ENCODE results near the gene MYO15A. TPM values are rescaled to one million over a fixed set of nuclear protein-coding genes. Genes with fewer than 3 reads are reported as not detected.

The MYO15A gene
- total RNA-seq, 8 experiments from 2014 or later, result 0.14 to 4.9 (median 1.2) TPM

DNA sequence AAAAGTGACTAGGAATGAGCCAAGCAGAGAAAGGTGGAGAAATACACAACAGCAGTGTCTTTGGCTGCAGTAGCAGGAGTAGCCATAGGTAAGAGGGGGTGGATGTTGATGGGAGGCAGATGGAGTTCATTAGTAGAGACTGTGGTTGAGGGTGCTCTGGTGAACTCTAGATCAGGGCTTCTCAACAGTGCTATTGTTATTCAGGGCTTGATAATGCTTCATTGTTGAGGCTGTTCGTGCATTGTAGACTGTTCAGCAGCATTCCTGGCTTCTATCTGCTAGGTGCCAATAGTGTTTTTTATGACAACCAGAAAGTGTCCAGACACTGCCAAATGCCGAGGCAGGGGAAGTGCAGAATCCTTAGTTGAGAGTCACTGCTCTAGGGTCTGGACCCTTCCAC lies 78.7 kb downstream of the MYO15A start:
- in situ Hi-C loops (cut with MboI; ENCODE audit: low pct_unique_long_range_greater_than_20kb in 2 of 9, low sequenced_read_pairs in 9 of 9, unreplicated experiment in 9 of 9), result no loop called here
- Histone ChIP-seq H3K4me3 (peak overlapping the region; percentile 48 to 73 (median 64)), H3K27ac (no peak overlapping the region), H3K4me1 (replicated peaks in 1 of 2) (peaks cover 38 to 44% of the 10 kb centered on the region in 2 donors)
- ATAC-seq (replicated peaks in 6 of 8), result no peak
- WGBS, 10 experiments, result 0 to 50% (median 26%) methylated on average over 1 to 2 of the region's 2 CpGs; no CpG with 5 or more reads in 6 of the 10 experiments

DNA sequence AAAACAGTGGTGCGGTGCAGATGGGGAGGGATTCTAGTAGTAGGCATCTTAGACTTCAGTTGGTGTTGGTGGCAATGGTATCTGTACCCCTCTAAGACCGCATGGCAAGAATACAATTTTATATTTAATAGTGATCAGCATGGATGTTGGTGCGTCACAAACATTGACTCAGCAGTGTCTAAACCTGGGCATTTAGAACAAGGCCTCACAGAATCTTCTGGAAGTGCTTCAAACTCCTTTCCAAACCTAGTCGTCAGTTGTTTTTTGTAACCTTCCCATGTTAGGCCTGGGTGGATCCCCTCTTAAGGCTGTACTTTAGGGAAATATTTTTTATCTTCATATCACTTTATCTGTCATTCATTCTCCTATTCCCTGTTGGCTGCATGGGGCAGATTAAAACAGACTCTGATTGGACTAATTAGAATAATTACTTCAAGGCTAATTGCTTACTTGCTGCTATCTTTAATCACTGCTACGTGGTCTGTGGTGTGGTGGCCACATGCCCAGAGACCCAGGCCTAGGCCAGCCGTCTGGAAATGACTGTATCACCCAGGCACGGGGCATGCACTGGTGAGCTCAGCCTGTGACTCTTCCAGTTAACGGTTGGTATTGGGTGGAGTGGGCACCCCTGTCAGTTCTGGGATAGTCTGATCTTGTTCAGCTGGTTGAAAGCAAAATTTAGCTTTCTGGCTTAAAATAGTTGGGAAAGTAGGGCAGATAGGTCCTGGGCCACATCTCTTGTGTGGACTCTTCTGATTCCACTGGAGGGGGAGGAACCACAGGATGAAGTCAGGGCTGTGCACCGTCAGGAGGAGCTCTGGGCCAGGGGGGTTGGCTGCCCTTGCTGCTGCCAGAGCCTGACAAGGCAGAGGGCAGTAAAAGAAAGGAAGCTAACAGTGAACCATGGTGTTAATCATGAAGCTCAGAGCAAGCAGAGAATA lies 79.5 kb downstream of the MYO15A start:
- peak in 1 of 8 experiments; percentile 1 for ATAC-seq (replicated peaks in 6 of 8)
- Histone ChIP-seq H3K4me1 (replicated peaks in 1 of 2) (peaks cover 36 to 41% of the 10 kb centered on the region in 2 donors), H3K4me3 (peak overlapping the region; percentile 48 to 73 (median 64)), H3K27ac (no peak overlapping the region)
- 9 to 100% (median 83%) methylated on average over 1 to 8 of the region's 9 CpGs for WGBS, 10 experiments
- in situ Hi-C loops (cut with MboI; ENCODE audit: low pct_unique_long_range_greater_than_20kb in 2 of 9, low sequenced_read_pairs in 9 of 9, unreplicated experiment in 9 of 9), result no loop called here

DNA sequence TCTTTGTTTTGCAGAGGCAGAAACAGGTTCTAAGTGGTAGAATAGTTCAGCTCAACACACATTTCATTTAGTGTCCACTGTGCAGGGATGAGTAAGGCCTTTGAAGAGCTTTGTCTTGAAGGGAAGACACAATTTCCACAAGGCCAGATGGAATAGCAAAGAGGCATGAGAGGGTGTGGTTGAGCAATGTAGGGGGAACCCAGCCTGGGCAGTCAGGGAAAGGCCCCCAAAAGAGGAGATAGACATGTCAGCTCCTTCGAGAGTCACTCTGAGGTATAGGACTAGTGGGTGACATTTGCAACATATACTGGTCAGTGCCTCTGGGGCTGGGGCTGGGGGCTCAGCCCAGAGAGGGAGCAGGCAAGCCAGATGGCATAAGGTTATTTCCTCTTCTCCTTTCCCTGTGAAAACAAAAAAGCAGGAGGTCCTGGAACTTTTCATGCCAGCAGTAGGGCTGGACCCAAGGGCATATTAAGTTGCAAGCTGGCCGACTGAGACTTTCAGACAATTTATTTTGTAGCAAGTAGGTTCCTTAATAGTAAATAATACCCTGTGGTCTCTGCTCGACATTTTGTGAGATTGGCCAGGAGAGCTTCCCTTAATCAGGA lies 82.2 kb downstream of the MYO15A start:
- Histone ChIP-seq H3K4me1 (replicated peaks in 1 of 2) (peaks cover 36 to 41% of the 10 kb centered on the region in 2 donors), H3K27ac (no peak overlapping the region), H3K4me3 (no peak overlapping the region)
- in situ Hi-C loops (cut with MboI; ENCODE audit: low pct_unique_long_range_greater_than_20kb in 2 of 9, low sequenced_read_pairs in 9 of 9, unreplicated experiment in 9 of 9), result no loop called here
- peak in 3 of 8 experiments; percentile 4 to 11 (median 7) for ATAC-seq (replicated peaks in 6 of 8)
- WGBS, 10 experiments, result 46 to 100% (median 90%) methylated on average over 1 to 3 of the region's 3 CpGs; no CpG with 5 or more reads in 2 of the 10 experiments

DNA sequence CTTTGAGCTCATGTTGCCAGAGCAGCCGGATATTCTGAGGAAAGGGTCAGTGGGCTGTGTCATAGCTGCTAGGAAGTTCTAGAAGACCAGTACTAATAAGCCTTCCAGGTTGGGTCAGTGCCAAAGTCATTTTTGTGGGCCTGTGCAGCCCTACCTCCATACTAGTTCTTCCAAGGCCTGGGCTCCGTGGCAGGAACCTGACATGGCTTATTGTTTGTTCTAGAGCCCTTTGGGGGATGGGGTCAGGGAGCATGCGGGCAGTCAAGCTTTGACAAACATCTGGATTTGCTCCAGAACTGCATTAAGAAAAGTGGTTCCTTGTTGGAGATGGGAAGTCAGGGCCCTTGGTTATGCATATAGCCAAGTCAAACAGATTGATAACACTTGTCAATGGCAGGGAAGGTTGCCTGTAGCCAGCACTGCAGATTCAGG lies 82.7 kb downstream of the MYO15A start:
- Histone ChIP-seq H3K4me1 (replicated peaks in 1 of 2) (peaks cover 36 to 41% of the 10 kb centered on the region in 2 donors), H3K4me3 (no peak overlapping the region), H3K27ac (no peak overlapping the region)
- 40 to 100% (median 90%) methylated on average over 1 to 3 of the region's 3 CpGs; no CpG with 5 or more reads in 2 of the 10 experiments for WGBS, 10 experiments
- no peak for ATAC-seq (replicated peaks in 6 of 8)
- in situ Hi-C loops (cut with MboI; ENCODE audit: low pct_unique_long_range_greater_than_20kb in 2 of 9, low sequenced_read_pairs in 9 of 9, unreplicated experiment in 9 of 9), result no loop called here

DNA sequence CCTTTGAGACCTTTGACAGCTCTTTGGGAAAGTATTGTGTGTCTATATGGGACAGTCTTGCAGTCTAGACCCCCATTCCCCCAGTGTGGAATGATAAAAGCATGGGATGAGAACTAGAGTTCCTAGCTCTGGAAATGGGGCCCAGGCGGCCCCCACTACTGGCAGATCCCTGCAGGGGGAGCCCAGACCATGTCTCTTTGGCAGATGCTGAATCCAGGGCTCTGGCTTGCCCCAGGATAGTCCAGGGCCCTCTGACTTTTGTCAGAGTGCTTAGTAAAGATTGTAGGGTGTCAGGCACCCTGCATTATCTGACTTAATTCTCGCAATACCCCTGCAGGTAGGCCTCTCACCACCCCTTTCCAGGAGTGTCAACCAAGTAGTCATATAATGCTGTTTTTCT lies 83.4 kb downstream of the MYO15A start:
- in situ Hi-C loops (cut with MboI; ENCODE audit: low pct_unique_long_range_greater_than_20kb in 2 of 9, low sequenced_read_pairs in 9 of 9, unreplicated experiment in 9 of 9), result no loop called here
- peaks cover 32 to 41% of the 10 kb centered on the region in 2 donors for H3K4me1 ChIP-seq (replicated peaks in 1 of 2)
- no peak overlapping the region for H3K4me3 ChIP-seq
- peak in 6 of 8 experiments; percentile 5 to 43 (median 24) for ATAC-seq (replicated peaks in 6 of 8)
- H3K27ac ChIP-seq, result no peak overlapping the region
- 80 to 100% (median 100%) methylated on average over 1 of the region's 2 CpGs; no CpG with 5 or more reads in 5 of the 10 experiments for WGBS, 10 experiments

DNA sequence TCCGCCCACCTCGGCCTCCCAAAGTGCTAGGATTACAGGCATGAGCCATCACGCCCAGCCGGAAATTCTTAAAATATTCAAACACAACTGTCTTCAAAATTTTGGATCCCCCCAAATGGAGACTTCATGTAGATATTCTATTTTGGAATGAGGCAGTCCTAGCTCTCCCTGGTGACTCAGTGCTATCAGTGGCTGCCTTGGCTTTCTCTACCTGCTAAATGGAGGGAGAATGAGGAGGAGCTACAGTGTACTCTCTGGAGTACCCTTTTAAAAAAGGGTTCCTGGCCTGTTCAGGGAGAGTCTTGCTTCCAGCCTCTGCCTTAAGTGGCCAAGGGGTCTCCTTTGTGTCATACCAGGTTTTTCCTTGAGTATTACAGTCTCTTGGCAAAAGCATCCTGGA lies 85.8 kb downstream of the MYO15A start:
- H3K4me1 ChIP-seq (replicated peaks in 1 of 2), result peaks cover 13 to 22% of the 10 kb centered on the region in 2 donors
- 67 to 100% (median 80%) methylated on average over 1 to 2 of the region's 4 CpGs; no CpG with 5 or more reads in 7 of the 10 experiments for WGBS, 10 experiments
- in situ Hi-C loops (cut with MboI; ENCODE audit: low pct_unique_long_range_greater_than_20kb in 2 of 9, low sequenced_read_pairs in 9 of 9, unreplicated experiment in 9 of 9), result no loop called here
- H3K27ac ChIP-seq, result no peak overlapping the region
- no peak for ATAC-seq (replicated peaks in 6 of 8)
- H3K4me3 ChIP-seq, result no peak overlapping the region

DNA sequence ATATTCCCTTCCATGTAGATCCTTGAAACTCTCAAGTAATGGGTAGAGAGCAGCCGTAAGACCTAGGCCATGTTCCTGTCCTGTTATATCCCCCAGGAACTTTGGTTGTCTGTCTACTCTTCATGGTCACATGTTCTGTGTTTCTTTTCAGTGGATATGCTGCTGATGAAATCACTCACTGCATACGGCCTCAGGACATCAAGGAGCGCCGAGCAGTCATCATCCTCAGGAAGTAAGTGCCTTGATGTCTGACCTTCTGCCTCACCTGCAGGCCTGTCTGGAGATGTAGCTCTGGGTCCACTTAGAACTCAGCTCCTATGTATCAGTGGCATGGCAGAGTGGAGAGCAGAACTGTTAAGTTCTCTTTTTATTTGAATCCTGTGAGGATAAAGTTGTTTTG lies 86.2 kb downstream of the MYO15A start:
- Histone ChIP-seq H3K4me3 (no peak overlapping the region), H3K27ac (no peak overlapping the region), H3K4me1 (replicated peaks in 1 of 2) (peaks cover 9 to 18% of the 10 kb centered on the region in 2 donors)
- WGBS, 10 experiments, result 67 to 100% (median 90%) methylated on average over 1 to 4 of the region's 4 CpGs; no CpG with 5 or more reads in 3 of the 10 experiments
- in situ Hi-C loops (cut with MboI; ENCODE audit: low pct_unique_long_range_greater_than_20kb in 2 of 9, low sequenced_read_pairs in 9 of 9, unreplicated experiment in 9 of 9), result no loop called here
- ATAC-seq (replicated peaks in 6 of 8), result no peak

DNA sequence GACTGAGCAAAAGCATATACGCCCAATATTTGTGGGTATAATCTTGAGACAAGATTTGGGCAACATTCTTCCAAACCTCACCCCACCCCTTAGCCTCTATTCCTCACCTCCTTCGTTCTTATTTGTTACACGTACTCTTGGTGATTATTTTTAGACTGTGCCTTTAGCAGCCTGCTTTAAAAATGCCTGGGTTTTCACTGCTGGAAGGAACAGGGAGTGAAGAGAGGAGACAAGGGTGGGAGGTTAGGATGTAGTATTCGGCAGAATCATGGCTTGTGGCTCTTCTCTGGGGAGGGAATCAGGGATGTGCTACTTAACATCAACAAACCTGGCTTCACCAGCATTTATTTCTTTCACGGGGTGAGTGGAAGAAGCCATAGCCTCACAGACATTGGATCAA lies 86.7 kb downstream of the MYO15A start:
- in situ Hi-C loops (cut with MboI; ENCODE audit: low pct_unique_long_range_greater_than_20kb in 2 of 9, low sequenced_read_pairs in 9 of 9, unreplicated experiment in 9 of 9), result no loop called here
- Histone ChIP-seq H3K4me3 (no peak overlapping the region), H3K4me1 (replicated peaks in 1 of 2) (peaks cover 7 to 13% of the 10 kb centered on the region in 2 donors), H3K27ac (no peak overlapping the region)
- 77 to 100% (median 93%) methylated on average over 1 to 5 of the region's 5 CpGs; no CpG with 5 or more reads in 1 of the 10 experiments for WGBS, 10 experiments
- no peak for ATAC-seq (replicated peaks in 6 of 8)

DNA sequence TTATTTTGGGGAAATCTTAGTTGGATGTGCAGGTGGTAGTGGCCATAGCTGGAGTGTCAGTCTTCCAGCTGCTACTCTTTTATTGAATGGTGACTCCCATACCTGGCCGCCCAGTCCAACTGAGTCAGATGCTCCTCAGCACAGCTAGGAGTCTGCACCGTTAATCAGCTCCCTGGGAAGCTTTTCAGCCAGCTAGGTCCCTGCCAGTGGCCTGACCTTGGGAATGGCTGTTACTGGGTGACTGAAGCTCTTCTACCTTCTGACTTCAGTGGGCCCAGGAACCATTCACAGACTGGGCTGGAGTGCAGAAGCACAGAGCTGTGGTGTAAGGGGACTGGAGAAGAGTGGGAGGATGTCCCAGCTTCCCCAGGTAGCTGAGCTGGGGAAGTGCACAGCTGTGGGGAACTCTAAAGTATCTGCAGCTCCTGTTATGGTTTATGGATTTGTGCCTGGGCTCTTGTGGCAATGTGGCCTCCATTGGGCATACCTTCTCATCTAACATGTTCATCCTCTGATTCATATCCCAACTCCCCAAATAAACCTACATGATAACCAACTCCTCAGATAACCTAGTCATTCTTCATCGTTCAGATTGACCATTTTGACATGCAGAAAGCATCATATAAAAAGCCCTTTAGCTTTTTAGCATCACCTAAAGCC lies 89.1 kb downstream of the MYO15A start:
- Histone ChIP-seq H3K4me3 (no peak overlapping the region), H3K4me1 (replicated peaks in 1 of 2) (no peaks in the 10 kb centered on the region), H3K27ac (no peak overlapping the region)
- 80 to 100% (median 100%) methylated on average over 1 to 3 of the region's 3 CpGs; no CpG with 5 or more reads in 4 of the 10 experiments for WGBS, 10 experiments
- ATAC-seq (replicated peaks in 6 of 8), result no peak
- in situ Hi-C loops (cut with MboI; ENCODE audit: low pct_unique_long_range_greater_than_20kb in 2 of 9, low sequenced_read_pairs in 9 of 9, unreplicated experiment in 9 of 9), result no loop called here

DNA sequence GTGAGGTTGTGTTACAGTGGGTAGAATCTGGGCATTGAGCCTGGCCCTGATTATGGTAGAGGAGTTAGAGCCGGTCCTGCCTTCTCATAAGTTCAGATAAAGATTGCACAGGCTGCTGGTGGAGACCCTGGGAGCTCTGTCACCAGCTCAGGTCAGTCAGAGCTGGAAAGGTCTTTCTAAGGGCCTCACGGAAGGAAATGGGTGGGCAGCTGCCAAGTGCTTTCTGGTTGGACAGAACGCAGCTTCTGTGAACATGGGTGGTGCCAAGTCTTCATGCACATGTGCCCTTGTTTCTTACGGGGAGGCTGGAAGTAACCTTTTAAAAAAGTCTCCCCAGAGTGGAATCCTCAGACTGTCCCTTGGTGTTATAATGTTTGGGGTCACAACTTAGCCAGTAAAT lies 90.0 kb downstream of the MYO15A start:
- Histone ChIP-seq H3K4me1 (replicated peaks in 1 of 2) (no peaks in the 10 kb centered on the region), H3K27ac (no peak overlapping the region), H3K4me3 (no peak overlapping the region)
- in situ Hi-C loops (cut with MboI; ENCODE audit: low pct_unique_long_range_greater_than_20kb in 2 of 9, low sequenced_read_pairs in 9 of 9, unreplicated experiment in 9 of 9), result no loop called here
- 25 to 94% (median 80%) methylated on average over 1 to 4 of the region's 4 CpGs; no CpG with 5 or more reads in 4 of the 10 experiments for WGBS, 10 experiments
- peak in 1 of 8 experiments; percentile 23 for ATAC-seq (replicated peaks in 6 of 8)

DNA sequence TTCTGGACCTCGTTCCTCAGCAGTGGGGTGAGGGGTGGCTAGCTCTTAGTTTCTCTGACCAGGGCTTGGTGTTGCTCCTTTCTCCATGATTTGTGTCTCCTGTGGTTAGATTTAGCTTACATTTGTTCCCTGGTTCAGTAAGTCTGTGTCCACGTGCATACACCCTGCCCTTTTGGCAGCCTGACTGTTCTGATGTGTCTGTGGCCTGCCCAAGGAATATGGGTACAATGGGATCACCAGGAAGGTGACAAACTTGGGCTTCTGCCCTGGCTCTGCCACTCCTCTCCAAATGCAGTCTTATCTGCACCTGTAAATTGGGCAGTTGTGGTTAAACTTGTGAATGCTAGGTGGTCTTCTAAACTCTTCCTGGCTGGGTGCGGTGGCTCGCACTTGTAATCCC lies 92.6 kb downstream of the MYO15A start:
- no peak for ATAC-seq (replicated peaks in 6 of 8)
- Histone ChIP-seq H3K4me3 (no peak overlapping the region), H3K4me1 (replicated peaks in 1 of 2) (no peaks in the 10 kb centered on the region), H3K27ac (no peak overlapping the region)
- in situ Hi-C loops (cut with MboI; ENCODE audit: low pct_unique_long_range_greater_than_20kb in 2 of 9, low sequenced_read_pairs in 9 of 9, unreplicated experiment in 9 of 9), result no loop called here
- WGBS, 10 experiments, result 80 to 100% (median 98%) methylated on average over 1 to 4 of the region's 4 CpGs; no CpG with 5 or more reads in 6 of the 10 experiments

DNA sequence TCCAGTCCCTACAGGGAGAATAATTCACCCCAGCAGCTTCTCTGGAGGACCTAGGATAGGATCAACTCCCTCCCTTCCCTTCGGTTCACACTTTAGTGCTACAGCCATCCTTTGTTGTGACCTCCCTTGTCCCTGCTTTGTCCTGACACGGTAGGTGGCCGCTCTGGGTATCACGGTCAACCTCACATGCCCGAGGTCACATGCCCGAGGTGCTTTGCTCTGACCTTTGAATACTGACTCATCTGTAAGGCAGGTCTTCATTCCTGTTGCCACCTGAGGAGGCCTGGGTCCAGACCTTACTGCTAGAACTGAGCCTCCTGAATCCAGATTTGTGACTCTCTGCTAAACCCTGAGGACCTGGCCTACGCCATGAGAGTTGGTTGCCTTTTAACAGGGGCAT lies 94.8 kb downstream of the MYO15A start:
- Histone ChIP-seq H3K27ac (no peak overlapping the region), H3K4me1 (replicated peaks in 1 of 2) (no peaks in the 10 kb centered on the region), H3K4me3 (no peak overlapping the region)
- peak in 1 of 8 experiments; percentile 6 for ATAC-seq (replicated peaks in 6 of 8)
- WGBS, 10 experiments, result 42 to 87% (median 61%) methylated on average over 2 to 3 of the region's 7 CpGs; no CpG with 5 or more reads in 7 of the 10 experiments
- in situ Hi-C loops (cut with MboI; ENCODE audit: low pct_unique_long_range_greater_than_20kb in 2 of 9, low sequenced_read_pairs in 9 of 9, unreplicated experiment in 9 of 9), result no loop called here

DNA sequence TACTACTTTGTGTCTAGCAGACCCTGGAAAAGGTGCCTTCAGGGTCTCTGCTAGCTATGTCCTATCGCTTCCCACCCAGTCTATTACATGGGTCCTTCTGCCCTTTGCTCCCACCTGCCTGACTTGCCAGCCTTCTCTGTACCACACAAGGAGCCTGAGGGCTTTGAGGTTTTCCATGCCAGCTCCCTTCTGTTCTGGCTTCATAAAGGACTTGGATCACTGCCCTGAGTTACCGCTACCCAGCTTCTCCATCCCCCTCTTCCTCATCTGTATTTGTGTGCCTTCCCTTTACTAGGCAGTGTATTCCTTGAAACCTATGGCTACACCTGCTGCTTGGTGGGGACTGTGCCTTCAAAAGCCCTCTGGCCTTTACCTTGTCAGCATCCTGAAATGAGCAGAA lies 97.3 kb downstream of the MYO15A start:
- 80 to 100% (median 100%) methylated on average over 1 to 2 of the region's 2 CpGs; no CpG with 5 or more reads in 5 of the 10 experiments for WGBS, 10 experiments
- H3K4me3 ChIP-seq, result no peak overlapping the region
- ATAC-seq (replicated peaks in 6 of 8), result no peak
- no peaks in the 10 kb centered on the region for H3K4me1 ChIP-seq (replicated peaks in 1 of 2)
- in situ Hi-C loops (cut with MboI; ENCODE audit: low pct_unique_long_range_greater_than_20kb in 2 of 9, low sequenced_read_pairs in 9 of 9, unreplicated experiment in 9 of 9), result no loop called here
- no peak overlapping the region for H3K27ac ChIP-seq
